ENCODE results near the gene GRIK3. TPM values are rescaled to one million over a fixed set of nuclear protein-coding genes. Genes with fewer than 3 reads are reported as not detected.

The GRIK3 gene
- total and polyA plus RNA-seq, 2 experiments from 2014 or later = 0.31 to 2.9 TPM

DNA sequence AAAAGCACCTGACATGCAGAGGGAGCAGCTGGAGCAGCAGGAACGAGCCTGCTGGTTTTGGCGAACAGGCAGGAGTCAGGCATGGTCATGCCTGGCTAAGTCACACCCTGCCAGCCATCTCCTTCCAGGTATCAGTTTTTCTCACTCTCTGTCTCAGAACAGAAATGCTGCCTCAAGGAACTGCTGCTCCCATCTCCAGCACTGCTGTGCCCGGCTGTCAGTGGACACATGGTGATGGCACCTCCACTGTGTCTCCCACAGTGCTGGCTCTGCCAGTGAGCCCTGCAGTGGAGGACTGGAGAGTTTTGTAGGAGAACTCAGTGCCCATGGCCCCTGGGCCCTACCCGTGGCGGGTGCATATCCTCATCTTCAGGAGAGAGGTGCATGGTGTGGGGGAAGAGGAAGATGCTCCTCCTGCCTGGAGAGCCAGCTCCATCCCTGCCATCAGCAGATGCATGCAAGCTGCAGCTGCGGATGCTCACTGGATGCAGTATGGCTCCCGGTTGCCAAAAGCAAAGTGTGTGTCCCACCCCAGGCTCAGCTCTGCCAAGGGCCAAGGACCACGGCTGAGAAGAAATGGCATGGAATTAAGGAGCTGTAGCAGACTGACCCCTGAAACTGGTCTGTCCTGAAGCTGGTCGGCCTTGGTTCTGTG lies 114.7 kb downstream of the GRIK3 start:
- Mint-ChIP-seq H3K4me1 (peaks cover 20% of the 10 kb centered on the region), H3K9me3 (peaks cover 30% of the 10 kb centered on the region), H3K27me3 (ENCODE audit: insufficient read depth, low read depth, poor library complexity) (peaks cover 6% of the 10 kb centered on the region), H3K36me3 (ENCODE audit: low read depth) (peaks cover 10% of the 10 kb centered on the region; the same call in 2 of the 3 replicates), H3K27ac (no peak overlapping the region), H3K4me3 (no peak overlapping the region)
- H3K79me2 ChIP-seq (replicated peaks; ENCODE audit: insufficient read depth) = no peaks in the 10 kb centered on the region
- H3K4me1 ChIP-seq (ENCODE audit: insufficient read depth) = peaks cover 7% of the 10 kb centered on the region
- no peaks in the 10 kb centered on the region for H3K9me2 ChIP-seq (ENCODE audit: insufficient read depth)
- H3K27me3 ChIP-seq (ENCODE audit: insufficient read depth) = no peaks in the 10 kb centered on the region
- no peak overlapping the region for H2AFZ ChIP-seq
- no peaks in the 10 kb centered on the region for H3K36me3 ChIP-seq (ENCODE audit: insufficient read depth)
- H4K20me1 ChIP-seq (replicated peaks; ENCODE audit: insufficient read depth) = no peaks in the 10 kb centered on the region; the same call in 1 of the 2 replicates
- no peak for TF ChIP-seq ZNF114 (CRISPR knock-in tag; IDR thresholded peaks at IDR 0.05)
- TF ChIP-seq CREB1 (CRISPR knock-in tag; IDR thresholded peaks at IDR 0.05; ENCODE audit: low read depth) = no peak
- no peak for TF ChIP-seq JUNB (IDR thresholded peaks at IDR 0.05; ENCODE audit: unreplicated experiment)
- no peak overlapping the region for H3K27ac ChIP-seq (ENCODE audit: low read depth)
- no peak overlapping the region for H3K4me3 ChIP-seq
- H3K4me2 ChIP-seq = no peak overlapping the region
- no peak for DNase-seq (ENCODE audit: low spot score)
- H3F3A ChIP-seq (replicated peaks; ENCODE audit: low read depth) = no peaks in the 10 kb centered on the region
- ATAC-seq = no peak

DNA sequence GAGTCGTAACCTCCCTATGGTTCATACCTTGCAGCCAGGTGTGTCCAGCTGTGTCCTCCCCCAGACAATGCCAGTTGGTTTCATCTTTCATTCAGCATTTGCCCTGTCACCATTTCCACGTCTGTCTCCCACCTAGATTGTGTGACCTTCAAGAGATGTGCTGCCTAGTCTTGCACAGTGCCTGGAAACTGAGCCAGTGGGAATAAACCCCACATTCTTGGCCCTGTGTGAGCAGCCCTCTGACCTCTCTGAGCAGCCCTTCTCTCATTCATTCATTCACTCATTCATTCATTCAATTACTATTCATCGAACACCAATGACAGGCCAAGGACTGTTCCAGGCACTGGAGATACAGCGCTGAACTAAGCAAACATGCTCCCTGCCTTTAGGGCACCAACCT lies 115.7 kb downstream of the GRIK3 start:
- no peak overlapping the region for H3K4me2 ChIP-seq
- H3K79me2 ChIP-seq (replicated peaks; ENCODE audit: insufficient read depth) = no peaks in the 10 kb centered on the region
- Mint-ChIP-seq H3K4me3 (no peak overlapping the region), H3K27me3 (ENCODE audit: insufficient read depth, low read depth, poor library complexity) (peaks cover 8% of the 10 kb centered on the region), H3K27ac (no peak overlapping the region), H3K9me3 (peaks cover 30% of the 10 kb centered on the region), H3K36me3 (ENCODE audit: low read depth) (peaks cover 10% of the 10 kb centered on the region; the same call in 2 of the 3 replicates), H3K4me1 (peaks cover 21% of the 10 kb centered on the region)
- no peaks in the 10 kb centered on the region for H3K27me3 ChIP-seq (ENCODE audit: insufficient read depth)
- no peak overlapping the region for H2AFZ ChIP-seq
- ATAC-seq (no peak), DNase-seq (ENCODE audit: low spot score) (no peak)
- H3K36me3 ChIP-seq (ENCODE audit: insufficient read depth) = no peaks in the 10 kb centered on the region
- no peak overlapping the region for H3K27ac ChIP-seq (ENCODE audit: low read depth)
- no peaks in the 10 kb centered on the region; the same call in 1 of the 2 replicates for H4K20me1 ChIP-seq (replicated peaks; ENCODE audit: insufficient read depth)
- H3K4me1 ChIP-seq (ENCODE audit: insufficient read depth) = peaks cover 7% of the 10 kb centered on the region
- no peak overlapping the region for H3K4me3 ChIP-seq
- TF ChIP-seq CREB1 (CRISPR knock-in tag; IDR thresholded peaks at IDR 0.05; ENCODE audit: low read depth) (no peak), EZH2 (IDR thresholded peaks at IDR 0.05; ENCODE audit: low read depth, unreplicated experiment) (no peak), STAT1 (IDR thresholded peaks at IDR 0.05; ENCODE audit: unreplicated experiment) (no peak), ZNF331 (CRISPR knock-in tag; IDR thresholded peaks at IDR 0.05; ENCODE audit: low read depth) (no peak), POLR2AphosphoS5 (IDR thresholded peaks at IDR 0.05; ENCODE audit: low read depth) (no peak), JUNB (IDR thresholded peaks at IDR 0.05; ENCODE audit: unreplicated experiment) (no peak)
- TF ChIP-seq, protein P1, sequence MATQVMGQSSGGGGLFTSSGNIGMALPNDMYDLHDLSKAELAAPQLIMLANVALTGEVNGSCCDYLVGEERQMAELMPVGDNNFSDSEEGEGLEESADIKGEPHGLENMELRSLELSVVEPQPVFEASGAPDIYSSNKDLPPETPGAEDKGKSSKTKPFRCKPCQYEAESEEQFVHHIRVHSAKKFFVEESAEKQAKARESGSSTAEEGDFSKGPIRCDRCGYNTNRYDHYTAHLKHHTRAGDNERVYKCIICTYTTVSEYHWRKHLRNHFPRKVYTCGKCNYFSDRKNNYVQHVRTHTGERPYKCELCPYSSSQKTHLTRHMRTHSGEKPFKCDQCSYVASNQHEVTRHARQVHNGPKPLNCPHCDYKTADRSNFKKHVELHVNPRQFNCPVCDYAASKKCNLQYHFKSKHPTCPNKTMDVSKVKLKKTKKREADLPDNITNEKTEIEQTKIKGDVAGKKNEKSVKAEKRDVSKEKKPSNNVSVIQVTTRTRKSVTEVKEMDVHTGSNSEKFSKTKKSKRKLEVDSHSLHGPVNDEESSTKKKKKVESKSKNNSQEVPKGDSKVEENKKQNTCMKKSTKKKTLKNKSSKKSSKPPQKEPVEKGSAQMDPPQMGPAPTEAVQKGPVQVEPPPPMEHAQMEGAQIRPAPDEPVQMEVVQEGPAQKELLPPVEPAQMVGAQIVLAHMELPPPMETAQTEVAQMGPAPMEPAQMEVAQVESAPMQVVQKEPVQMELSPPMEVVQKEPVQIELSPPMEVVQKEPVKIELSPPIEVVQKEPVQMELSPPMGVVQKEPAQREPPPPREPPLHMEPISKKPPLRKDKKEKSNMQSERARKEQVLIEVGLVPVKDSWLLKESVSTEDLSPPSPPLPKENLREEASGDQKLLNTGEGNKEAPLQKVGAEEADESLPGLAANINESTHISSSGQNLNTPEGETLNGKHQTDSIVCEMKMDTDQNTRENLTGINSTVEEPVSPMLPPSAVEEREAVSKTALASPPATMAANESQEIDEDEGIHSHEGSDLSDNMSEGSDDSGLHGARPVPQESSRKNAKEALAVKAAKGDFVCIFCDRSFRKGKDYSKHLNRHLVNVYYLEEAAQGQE (IDR thresholded peaks at IDR 0.05; ENCODE audit: unreplicated experiment) = no peak
- TF ChIP-seq, protein P2, sequence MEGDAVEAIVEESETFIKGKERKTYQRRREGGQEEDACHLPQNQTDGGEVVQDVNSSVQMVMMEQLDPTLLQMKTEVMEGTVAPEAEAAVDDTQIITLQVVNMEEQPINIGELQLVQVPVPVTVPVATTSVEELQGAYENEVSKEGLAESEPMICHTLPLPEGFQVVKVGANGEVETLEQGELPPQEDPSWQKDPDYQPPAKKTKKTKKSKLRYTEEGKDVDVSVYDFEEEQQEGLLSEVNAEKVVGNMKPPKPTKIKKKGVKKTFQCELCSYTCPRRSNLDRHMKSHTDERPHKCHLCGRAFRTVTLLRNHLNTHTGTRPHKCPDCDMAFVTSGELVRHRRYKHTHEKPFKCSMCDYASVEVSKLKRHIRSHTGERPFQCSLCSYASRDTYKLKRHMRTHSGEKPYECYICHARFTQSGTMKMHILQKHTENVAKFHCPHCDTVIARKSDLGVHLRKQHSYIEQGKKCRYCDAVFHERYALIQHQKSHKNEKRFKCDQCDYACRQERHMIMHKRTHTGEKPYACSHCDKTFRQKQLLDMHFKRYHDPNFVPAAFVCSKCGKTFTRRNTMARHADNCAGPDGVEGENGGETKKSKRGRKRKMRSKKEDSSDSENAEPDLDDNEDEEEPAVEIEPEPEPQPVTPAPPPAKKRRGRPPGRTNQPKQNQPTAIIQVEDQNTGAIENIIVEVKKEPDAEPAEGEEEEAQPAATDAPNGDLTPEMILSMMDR (conservative IDR thresholded peaks at IDR 0.05; ENCODE audit: low read depth in 2 of 2) = no peak
- H3K9me2 ChIP-seq (ENCODE audit: insufficient read depth) = no peaks in the 10 kb centered on the region
- H3F3A ChIP-seq (replicated peaks; ENCODE audit: low read depth) = no peaks in the 10 kb centered on the region
